Measurements from ENCODE around the gene STAT5A. TPM values are rescaled to one million over a fixed set of nuclear protein-coding genes. Genes with fewer than 3 reads are reported as not detected.

STAT5A gene
- total RNA-seq, 1 experiment from 2014 or later: 6.4 TPM

DNA sequence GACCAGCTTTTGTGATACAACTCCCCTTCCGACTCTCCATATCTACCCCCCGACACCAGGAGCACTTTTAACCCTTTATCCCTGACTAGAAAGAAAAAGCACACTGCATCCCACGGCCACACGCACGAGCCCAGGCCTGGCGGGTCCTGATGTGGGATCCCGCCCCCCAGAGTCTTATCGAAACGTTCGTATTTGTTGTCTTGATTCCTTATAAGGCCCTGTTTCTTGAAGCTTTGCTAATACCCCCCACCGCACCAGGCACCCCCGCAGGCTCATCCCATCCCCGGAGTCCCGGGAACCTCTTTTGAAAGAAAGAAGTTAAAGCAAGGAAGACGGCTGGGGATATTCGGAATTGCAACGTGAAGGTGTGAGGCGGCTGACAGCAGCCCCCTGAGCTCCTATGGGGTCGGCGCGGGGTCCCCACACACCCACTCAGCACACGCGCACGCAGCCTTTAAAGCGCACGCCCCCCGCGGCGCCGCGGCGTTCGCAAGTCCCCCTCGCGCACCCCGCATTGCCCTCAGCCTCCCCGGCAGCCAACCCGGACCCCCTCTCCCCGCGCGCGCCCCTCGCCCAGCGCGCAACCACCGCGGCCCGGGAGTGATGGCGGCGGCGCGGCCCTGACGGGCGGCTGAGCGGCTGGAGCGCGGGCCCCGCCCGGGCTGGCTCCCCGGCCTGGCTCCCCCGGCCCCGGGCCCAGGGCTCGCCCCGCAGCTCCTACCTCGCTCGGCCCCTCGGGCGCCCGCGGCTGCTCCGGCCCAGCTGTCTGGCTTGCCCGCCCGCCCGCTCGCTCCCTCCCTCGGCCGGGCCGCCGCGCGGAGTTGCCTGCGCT, 12.6 kb upstream of the STAT5A start:
- no peak overlapping the region for H4K91ac ChIP-seq (ENCODE audit: insufficient read length, low read depth, low read length)
- no peak overlapping the region for H2AFZ ChIP-seq (ENCODE audit: low read length)
- peak; percentile 52 for DNase-seq
- H3T11ph ChIP-seq (ENCODE audit: low read length): no peak overlapping the region
- no peak overlapping the region for H3K23ac ChIP-seq (ENCODE audit: insufficient read length, low read depth, low read length)
- H3K9me3 ChIP-seq (ENCODE audit: control insufficient read depth, low read depth, low read length): no peaks in the 10 kb centered on the region
- Mint-ChIP-seq H3K4me3 (peak overlapping the region; percentile 90 to 94), H3K4me1 (peaks cover 44 to 47% of the 10 kb centered on the region in 2 experiments), H3K27me3 (ENCODE audit: low read depth) (peaks cover 4% of the 10 kb centered on the region), H3K27ac (peak overlapping the region; percentile 91 to 98 (median 93)), H3K9me3 (no peaks in the 10 kb centered on the region; a peak in 1 of 5 replicates), H3K36me3 (ENCODE audit: insufficient read depth in 1 of 3, low read depth in 3 of 3) (no peaks in the 10 kb centered on the region; a peak in 2 of 7 replicates)
- H4K8ac ChIP-seq (replicated peaks; ENCODE audit: insufficient read length, low read depth, low read length): no peak overlapping the region
- no peak overlapping the region for H2BK20ac ChIP-seq (ENCODE audit: low read depth, low read length, poor library complexity, severe bottlenecking)
- H3K4ac ChIP-seq (ENCODE audit: low read depth, low read length): no peak overlapping the region; the same call in 1 of the 2 replicates
- H4K20me1 ChIP-seq (ENCODE audit: control insufficient read depth, insufficient read depth, insufficient read length): no peaks in the 10 kb centered on the region
- TF ChIP-seq, protein P1, sequence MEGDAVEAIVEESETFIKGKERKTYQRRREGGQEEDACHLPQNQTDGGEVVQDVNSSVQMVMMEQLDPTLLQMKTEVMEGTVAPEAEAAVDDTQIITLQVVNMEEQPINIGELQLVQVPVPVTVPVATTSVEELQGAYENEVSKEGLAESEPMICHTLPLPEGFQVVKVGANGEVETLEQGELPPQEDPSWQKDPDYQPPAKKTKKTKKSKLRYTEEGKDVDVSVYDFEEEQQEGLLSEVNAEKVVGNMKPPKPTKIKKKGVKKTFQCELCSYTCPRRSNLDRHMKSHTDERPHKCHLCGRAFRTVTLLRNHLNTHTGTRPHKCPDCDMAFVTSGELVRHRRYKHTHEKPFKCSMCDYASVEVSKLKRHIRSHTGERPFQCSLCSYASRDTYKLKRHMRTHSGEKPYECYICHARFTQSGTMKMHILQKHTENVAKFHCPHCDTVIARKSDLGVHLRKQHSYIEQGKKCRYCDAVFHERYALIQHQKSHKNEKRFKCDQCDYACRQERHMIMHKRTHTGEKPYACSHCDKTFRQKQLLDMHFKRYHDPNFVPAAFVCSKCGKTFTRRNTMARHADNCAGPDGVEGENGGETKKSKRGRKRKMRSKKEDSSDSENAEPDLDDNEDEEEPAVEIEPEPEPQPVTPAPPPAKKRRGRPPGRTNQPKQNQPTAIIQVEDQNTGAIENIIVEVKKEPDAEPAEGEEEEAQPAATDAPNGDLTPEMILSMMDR (conservative IDR thresholded peaks at IDR 0.05): 0 out of 3 replicates have a peak, but pooled peaks have one; percentile 10
- H3K4me1 ChIP-seq (ENCODE audit: insufficient read depth, low read length): peaks cover 9% of the 10 kb centered on the region
- H3K79me2 ChIP-seq (ENCODE audit: insufficient read depth, low read length): peaks cover 4% of the 10 kb centered on the region; the same call in 1 of the 2 replicates
- H2BK5ac ChIP-seq (ENCODE audit: insufficient read length, low read length): no peak overlapping the region
- H3K56ac ChIP-seq (ENCODE audit: insufficient read length, low read depth, low read length): no peak overlapping the region
- H4K5ac ChIP-seq (ENCODE audit: insufficient read length, low read depth, low read length): no peak overlapping the region
- H2BK12ac ChIP-seq (ENCODE audit: insufficient read length, low read depth, low read length): no peak overlapping the region
- no peaks in the 10 kb centered on the region for H3K27me3 ChIP-seq (ENCODE audit: insufficient read depth, low read length)
- peak overlapping the region; percentile 71 for H3K9ac ChIP-seq (ENCODE audit: extremely low read depth, insufficient read length, low read length)
- WGBS (ENCODE audit: extremely low coverage, insufficient read length, low lambda C conversion rate): no CpG with 5 or more reads among the region's 82 CpGs
- peak overlapping the region; percentile 59 for H3K18ac ChIP-seq (ENCODE audit: insufficient read length, low read depth, low read length)
- peak overlapping the region; percentile 81 for H3K14ac ChIP-seq (ENCODE audit: insufficient read depth, low read length)
- peaks cover 12% of the 10 kb centered on the region for H3K23me2 ChIP-seq (ENCODE audit: insufficient read length, low read depth, low read length, poor library complexity, severe bottlenecking)
- H3K27ac ChIP-seq (ENCODE audit: insufficient read length, low read depth, low read length): no peak overlapping the region
- peak overlapping the region; percentile 90 for H3K4me2 ChIP-seq (ENCODE audit: insufficient read depth, insufficient read length, low read length)
- H3K79me1 ChIP-seq (ENCODE audit: insufficient read depth, low read depth, low read length, poor library complexity, severe bottlenecking): peaks cover under 1% of the 10 kb centered on the region
- H2AK5ac ChIP-seq (ENCODE audit: insufficient read length, low read length): no peak overlapping the region
- H2BK15ac ChIP-seq (ENCODE audit: low read depth, low read length): no peak overlapping the region
- H2BK120ac ChIP-seq (ENCODE audit: low read depth, low read length, poor library complexity, severe bottlenecking): no peak overlapping the region
